CD4-positive, alpha-beta T cell treated with Interleukin-6 for 4 hours (primary cell): Measurements from ENCODE around the gene TJP3.
"Not testable (repeated sequence)": the region's sequence is repeated elsewhere in the genome, so short reads cannot be mapped to it uniquely, and the experiment has no call there.

Source experiments
- DNase-seq: peaks from one replicate; pipeline ENCODE4 v3.0.0-alpha.2; 2020; ENCODE audit warnings: mixed read lengths

The TJP3 gene, protein sequence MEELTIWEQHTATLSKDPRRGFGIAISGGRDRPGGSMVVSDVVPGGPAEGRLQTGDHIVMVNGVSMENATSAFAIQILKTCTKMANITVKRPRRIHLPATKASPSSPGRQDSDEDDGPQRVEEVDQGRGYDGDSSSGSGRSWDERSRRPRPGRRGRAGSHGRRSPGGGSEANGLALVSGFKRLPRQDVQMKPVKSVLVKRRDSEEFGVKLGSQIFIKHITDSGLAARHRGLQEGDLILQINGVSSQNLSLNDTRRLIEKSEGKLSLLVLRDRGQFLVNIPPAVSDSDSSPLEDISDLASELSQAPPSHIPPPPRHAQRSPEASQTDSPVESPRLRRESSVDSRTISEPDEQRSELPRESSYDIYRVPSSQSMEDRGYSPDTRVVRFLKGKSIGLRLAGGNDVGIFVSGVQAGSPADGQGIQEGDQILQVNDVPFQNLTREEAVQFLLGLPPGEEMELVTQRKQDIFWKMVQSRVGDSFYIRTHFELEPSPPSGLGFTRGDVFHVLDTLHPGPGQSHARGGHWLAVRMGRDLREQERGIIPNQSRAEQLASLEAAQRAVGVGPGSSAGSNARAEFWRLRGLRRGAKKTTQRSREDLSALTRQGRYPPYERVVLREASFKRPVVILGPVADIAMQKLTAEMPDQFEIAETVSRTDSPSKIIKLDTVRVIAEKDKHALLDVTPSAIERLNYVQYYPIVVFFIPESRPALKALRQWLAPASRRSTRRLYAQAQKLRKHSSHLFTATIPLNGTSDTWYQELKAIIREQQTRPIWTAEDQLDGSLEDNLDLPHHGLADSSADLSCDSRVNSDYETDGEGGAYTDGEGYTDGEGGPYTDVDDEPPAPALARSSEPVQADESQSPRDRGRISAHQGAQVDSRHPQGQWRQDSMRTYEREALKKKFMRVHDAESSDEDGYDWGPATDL

DNA sequence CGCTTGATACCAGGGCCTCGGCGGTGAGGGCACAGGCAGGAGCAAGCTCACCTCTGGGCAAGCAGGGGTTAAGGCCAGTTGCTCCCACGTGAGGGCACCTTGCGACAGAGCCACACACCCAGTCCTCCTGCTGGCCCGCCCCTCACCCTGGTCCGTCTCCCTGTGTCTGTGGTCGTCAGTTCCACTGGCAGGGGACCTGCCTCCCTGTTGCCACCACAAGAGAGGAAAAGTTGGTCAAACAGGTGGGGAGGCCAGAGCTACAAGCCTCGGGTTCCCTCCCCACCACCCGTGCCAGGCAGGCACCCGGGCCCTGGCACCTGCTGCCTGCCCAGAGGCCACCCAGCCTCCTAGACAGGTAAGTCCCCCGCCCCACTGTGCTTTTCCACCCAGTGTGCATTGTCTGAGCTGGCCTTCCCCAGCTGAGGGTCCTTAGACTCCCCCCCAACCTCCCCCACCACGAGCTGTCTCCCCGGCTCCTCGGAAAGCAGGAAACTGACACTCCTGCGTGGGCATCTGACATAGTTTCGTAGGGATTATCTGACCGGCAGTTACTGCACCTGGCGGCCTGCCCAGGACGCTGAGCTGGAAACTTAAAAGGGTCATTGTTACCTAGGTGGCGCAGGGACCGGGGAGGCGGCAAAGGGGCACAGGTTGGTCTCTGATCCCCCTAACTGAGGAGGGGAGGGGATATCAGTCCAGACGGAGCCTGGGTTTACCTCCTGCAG lies at the start of gene TJP3:
Gene TJP3, plus strand, starts transcription at position 178 of the 725 bp plus-strand sequence. CDS start 20,049 bp downstream, outside the sequence.
- DNase-seq: no peak

DNA sequence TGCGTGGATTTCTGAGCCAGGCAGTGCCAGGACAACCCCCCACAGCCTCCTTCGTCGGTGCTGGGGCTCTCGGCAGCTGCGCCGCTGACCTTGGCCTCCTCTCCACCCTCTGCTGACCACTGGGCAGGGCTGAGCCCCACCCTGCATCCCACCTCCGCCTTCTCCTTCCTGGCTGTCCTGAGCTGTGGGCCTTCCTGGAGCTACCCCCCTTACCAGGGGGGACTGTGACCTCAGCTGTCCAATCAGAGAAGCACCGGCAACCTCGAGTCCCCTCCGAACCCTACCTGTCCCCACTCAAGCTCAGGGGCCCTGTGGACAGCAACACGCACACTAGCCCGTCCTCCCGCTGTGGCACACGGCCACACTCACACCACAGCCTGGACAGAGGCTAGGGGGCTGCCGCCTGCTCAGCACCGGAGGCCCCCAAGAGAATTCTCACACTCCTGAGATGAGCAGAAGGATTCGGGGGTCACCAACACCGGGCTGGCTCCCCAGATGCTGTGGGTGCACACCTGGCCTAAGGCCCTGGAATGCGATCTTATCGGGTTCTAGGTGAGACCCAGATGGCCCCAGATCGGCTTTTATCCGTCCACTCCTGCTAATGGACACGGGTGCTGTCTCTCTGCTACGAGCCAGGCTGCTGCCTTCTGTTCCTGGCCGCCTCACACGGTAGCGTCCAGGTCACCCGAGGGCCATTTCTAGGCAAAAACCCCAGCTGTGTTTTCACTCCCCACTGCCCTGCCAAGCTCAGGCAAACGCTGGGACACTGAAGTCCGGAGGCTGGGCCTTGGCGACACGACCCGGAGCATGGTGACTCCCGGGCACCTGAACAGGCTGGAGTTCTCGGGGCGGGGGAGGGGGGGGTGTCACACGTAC lies 49.1 kb upstream of the TJP3 start:
- DNase-seq: no peak

DNA sequence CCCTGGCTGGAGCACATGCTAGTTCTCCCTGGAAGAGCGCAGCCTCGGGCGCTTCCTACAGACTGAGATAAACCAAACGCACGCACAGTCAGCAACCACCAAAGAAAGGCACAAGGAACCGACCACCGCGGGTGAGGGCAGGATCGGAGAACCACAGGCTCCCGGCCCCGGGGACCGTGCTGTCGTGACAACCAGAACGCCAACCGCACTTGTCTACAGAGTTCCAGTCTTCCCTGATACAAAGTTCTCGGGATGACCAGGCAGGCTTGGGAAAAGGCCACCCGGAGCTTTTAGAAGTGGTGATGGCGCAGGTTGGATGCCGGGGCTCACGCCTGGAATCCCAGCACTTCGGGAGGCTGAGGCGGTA lies 48.5 kb upstream of the TJP3 start:
- no peak for DNase-seq

DNA sequence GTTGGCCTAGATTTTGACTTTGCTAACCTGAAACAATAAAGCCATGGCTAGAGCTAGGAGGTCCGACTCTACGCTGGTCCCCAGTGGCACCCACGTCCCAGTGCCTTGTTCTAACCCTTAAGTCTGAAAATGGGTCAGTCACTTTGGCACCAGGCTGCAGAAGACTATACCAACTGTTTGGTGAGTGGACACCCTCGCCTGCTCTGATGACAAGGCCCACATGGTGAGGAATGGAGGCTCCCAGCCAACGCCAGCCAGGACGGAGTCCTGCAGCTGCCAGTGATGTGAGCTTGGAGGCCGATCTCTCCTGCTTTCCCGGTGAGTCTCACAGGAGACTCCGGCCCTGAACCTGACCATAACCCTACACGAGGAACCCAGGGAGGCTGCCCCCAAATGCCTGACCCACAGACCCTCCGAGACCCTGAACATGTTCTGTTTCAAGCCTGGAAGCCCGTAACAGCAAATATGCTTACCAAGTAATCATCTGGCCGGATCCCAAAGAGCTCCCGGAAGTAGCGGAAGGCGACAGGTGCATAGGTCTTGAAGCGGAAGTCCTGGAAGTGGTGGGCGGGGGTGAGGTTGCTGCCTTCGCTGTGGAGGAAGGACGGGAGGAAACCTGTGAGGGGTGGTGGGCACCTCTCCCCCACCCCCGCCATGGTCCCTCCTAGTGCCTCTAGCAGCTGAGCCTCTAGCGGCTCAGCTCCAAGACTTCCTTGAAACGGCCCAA lies 47.5 kb upstream of the TJP3 start:
- DNase-seq: no peak

DNA sequence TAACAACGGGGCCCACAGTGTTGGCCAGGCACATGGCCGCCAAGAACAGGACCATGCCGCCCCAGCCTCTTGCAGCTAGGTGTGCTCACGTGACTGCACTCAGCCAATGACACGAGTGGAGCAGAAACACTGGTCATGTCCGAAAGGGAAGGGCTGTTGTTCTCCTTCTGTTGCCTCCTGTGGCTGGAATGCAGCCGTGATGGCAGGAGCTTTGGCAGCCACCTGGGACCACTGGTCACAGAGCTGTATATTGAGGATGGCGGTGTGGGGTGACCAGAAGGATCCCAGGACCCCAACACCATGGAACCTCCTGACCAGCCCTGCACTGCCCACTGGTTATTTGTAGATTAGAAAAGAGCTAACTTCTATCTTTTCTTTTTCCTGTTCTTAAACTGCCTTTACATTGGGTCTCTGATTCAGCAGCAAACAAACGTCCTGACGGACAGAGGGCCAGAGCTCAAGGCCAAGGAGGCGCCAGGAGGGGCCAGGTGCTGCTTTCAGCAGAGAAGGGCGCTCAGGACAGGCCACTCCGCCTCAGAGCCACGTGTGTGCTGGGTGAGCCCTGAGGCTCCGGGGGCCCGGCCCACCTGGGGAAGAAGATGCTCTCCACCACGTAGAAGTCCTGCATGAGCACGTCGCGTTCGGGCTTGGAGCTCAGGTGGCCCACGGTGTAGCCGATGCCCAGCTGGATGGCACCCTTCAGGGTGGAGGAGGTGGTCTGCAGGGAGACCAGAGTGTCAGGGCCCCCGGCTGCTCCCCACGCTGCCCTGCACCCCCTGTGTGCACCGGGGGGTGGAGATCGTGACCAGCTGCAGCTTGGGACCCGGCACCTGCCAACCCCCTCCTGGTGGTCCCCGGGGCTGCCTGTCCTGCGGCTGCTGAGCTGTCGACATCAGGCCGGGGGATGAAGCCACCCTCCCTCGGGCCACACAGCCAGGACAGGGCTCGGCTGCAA lies 46.6 kb upstream of the TJP3 start:
- no peak for DNase-seq

DNA sequence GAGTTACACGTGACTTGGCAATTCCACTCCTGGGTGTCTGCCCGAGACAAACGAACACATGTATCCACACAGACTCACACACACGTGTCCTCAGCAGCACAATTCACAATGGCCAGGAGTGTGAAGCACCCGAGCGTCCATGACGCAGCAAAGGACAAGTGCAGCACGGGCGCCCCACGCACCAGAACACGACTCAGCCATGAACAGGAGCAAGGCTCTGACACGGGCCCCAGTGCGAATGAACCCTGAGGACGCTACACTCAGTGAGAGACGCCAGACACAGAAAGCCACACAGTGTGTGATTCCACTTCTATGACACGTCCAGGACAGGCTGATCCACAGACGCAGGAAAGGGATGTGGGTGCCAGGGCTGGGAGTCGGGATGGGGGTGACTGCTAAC lies 44.3 kb upstream of the TJP3 start:
- DNase-seq: no peak

DNA sequence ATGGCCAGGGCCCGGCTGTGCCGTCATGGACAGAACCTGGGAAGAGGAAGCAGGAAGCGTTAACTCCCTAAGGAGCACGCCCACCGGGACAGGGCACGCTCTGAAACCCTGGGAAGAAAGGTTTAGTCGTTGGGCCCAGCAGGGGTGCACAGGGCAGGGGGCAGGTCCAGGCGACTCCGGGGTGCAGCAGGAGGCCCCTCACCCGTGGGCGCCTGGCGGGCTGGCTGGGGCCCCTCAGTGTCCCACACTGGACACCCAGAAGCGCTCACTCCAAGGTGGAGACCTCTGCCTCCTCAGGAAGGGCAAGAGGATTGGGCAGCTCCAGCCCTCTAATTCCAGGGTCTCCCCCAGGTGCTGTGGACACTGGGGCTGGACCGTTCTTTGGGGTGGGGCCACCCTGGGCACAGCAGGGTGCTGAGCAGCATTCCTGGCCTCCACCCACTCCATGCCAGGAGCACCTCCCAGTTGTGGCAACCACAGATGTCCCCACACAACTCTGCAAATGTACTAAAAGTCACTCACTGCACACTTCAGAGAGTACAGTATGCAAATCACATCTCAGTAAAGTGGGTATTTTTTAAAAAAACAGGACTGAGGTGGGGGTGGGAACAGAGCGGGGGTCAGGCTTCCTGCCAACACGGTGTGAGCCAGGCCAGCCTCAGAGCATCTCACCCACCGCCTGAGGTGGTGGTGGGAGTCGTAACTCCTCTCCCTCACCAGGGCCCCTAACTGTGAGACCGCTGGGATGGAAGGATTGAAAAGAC lies 43.1 kb upstream of the TJP3 start:
- DNase-seq: no peak

DNA sequence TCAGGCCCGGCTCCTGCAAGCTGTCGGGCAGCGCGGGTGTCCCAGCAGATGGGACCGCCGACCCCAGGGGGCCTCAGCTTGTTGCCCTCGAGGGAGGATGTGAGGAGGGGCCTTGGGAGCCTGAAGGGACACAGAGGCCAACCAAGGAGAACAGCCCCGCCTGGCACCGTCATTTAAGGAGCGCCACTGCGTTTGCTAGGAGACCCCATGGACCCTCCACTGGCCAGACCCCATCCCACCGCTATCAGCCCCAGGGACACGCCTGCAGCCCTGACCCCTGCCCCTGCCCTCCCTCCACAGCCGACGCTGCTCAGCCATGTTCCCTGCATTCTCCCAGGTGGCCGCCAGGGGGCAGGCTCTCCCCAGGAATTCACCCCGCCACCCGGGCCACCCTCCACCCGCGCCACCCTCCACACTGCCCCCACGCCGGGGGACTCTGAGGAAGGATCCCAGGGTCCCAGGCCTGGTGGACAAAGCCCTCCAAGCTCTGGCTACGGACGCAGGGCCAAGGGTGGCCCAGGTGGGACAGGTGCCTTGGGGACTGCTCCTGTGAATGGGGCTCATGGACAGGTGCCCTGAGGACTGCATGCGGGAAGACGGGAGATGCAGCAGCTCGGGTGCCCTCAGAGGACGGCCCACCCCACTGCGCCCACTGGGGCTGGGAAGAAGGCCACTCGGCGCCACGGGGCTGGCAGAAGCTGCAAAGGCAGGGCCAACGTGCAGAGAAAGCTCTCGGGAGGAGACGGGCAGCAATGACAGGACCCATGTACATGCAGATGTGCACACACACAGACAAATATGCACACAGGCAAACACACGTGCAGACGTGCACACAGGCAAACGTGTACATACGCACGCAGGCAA lies 42.3 kb upstream of the TJP3 start:
- peak; percentile 79 for DNase-seq

DNA sequence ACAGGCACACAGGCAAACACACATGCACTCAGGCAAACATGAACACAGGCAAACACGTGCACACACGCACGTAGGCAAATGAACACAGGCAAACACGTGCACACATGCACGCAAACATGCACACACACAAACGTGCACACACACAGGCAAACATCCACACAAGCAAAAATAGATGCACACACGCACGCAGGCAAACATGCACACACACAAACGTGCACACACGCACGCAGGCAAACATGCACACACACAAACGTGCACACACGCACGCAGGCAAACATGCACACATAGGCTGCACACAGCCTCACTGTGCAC lies 41.7 kb upstream of the TJP3 start:
- DNase-seq: not testable (repeated sequence)

DNA sequence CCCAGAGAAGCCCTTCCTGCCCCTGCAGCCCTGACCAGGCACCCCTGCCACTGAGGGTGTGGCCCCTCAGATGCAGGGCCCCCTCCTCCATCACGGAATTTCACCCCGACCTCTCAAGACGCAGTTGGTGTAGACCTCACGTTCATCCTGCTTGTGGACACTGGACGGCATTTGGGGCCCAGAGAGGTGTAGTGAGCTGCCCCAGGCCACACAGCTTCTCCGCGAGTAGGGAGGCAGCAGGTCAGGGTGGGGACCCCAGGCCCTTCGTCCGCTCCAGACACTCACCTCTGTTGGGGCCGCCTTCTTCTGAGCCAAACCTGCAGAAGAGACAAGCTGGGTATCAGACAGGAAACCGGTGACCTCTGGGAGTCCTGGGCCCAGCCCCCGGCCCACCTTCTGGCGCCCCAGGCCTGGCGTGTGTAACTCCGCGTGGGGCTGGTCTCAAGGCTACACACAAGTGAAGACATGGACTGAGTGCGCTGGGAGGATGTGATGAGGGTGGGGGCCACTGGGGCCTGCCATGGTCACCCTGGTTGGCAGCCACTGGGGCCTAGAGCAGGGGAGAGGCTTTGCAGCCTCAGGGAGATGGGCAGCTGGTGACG lies 41.0 kb upstream of the TJP3 start:
- DNase-seq: no peak

DNA sequence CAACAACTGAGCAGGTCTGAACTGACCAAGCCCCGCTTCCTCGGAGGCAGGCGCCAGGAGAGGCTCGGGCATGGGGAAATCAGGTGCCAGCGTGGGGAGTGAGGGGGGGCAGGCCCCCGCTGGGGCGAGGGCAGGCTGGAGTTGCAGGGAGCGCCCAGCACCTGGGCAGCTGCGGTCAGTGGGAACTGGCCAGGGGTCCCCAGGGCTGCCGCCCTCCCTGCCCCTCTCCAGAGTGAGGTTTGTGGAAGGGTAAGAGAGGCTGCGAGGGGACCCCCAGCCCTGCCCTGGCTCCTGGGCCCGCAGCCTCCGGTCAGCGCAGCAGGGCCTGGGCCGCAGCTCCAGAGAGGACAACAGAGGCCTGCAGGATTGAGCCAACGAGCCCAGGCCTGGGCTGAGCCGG lies 40.4 kb upstream of the TJP3 start:
- DNase-seq: no peak

DNA sequence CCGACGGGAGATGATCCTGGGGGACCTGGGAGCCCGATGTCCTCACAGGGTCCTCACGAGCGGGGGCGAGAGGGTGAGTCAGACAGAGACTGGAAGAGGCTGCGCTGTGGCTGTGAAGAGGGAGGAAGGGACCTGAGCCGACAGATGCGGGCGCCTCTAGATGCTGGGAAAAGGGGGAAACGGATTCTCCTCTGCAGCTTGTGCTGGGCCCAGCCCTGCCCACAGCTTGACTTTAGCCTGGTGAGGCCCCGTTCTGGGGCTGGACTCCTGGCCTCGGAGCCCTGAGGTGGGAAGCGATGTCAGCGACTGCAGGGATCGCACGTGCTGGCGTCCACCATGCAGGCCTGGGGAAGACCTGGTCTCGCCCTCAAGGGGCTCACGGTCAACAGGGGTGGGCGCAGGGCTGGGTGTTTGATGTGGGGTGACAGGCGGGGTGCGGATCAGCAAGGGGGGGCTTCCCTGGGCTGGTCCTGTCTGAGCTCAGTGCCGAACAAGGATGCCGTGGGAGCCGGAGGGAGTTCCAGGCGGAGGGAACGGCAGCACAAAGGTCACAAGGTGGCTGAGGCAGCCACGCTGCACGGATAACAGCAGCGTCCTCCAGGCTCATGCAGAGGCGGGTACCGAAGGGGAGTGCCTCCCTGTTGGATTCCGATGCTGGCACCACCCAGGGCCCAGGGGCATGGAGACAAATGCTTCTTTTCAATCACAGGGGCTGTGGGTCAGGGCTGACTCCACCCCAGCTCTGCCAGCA lies 39.7 kb upstream of the TJP3 start:
- DNase-seq: no peak

DNA sequence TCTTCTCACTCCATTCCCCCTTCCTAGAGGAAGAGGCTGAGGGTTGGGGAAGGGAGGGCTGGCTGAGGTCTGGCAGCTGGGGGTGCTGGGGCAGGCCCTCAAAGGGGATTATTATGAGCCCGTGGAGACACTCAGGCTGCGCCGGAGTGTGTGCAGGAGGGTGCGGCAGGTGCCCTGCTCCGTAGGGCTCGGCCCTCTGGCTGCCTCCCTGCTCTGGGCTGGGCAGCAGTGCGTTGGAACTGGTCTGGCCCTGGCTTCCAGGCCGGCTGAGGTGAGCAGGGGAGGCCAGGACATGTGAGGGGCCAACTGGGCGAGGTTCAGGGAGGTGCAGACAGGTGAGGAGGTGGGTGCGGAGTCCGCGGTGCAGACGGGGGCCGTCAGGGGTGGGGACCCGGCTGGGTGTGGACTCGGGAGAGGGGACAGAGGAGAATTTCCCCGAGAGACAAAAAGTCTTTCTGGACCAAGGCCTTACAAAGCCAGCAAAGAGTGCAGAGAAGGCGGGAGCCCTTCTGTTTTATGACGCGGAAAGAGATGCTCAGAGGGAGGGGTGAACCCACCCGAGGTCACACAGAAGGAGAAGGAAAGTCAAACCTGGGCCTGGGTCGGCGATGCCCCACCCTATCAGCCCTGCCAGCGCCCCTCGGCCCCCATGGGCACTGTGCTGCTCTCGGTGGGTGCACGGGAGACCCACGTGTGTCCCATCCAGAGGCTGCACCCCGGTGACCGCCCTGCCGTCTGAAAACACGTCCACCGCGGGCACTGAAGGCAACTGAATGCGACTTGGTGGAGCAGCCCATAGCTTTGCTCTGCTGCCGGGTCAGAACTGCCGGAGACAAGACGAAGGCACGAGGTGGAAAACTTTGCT lies 38.9 kb upstream of the TJP3 start:
- no peak for DNase-seq

DNA sequence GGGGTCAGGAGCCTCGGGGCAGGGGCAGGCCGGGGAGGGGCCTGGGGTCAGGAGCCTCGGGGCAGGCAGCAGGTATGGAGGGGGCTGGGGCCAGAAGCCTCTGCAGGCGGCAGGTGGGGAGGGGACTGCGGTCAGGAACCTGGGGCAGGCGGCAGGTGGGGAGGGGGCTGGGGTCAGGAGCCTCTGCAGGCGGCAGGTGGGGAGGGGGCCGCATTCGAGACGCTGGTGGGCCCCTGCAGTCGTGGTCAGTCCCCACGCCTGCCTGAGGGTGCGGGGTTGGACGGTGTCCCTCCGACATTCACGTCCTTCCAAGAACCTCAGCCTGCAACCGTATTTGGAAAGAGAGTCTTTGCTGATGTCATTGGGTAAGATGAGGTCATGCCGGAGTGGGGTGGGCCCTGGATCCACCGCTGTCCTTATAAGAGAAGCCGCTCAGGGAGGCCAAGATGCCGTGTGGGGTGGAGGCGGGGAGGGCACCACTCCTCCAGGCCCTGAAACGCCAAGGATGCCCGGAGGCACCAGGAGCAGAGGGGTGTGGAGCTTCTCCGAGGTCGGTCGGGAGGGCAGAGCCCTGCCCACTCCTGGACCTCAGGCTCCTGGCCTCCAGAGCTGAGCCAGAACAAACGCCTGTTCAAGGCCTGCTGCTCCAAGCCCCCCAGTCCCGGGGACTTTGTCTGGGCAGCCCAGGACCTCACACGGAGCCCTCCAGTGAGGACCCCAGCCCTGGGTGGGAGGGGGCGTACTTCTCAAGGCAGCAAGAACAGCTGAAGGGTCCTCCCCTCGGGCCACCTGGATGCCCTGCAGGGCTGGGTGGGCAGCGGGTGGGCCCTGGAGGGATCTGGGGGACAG lies 38.0 kb upstream of the TJP3 start:
- DNase-seq: no peak
